HCT116 (cell line): ENCODE results near the gene TMIGD3. TPM values are rescaled to one million over a fixed set of nuclear protein-coding genes. Genes with fewer than 3 reads are reported as not detected.

ENCODE experiments used
- ATAC-seq: fragments of 200-7000 bp; cut with Tn5 transposase; 2 replicates; pipeline ENCODE4 v1.9.1; 2020; ENCODE audit warnings: mild to moderate bottlenecking, moderate library complexity
- BruUV-seq: library from RNA; stranded (reverse); fragments of 400-500 nt; replicated peaks from 2 replicates; lab custom pipeline; 2021; lab: Mats Ljungman, UMichigan
- CTCF ChIA-PET: fragments of 300-600 bp; sonication (Branson Sonifier 250); formaldehyde crosslinking; loops from one replicate; lab custom pipeline; 2021; ENCODE audit warnings: antibody characterized with exemption; lab: Charles Lee
- POLR2A ChIA-PET: fragments of 300-600, 350-600 bp; sonication (Branson Sonifier 250); formaldehyde crosslinking; loops from one replicate; lab custom pipeline; 2021; ENCODE audit warnings: antibody characterized with exemption; lab: Charles Lee
- RAD21 ChIA-PET, 2 experiments: fragments of 300-600 bp; sonication (Branson Sonifier 250); formaldehyde crosslinking; loops; one replicate each; lab custom pipeline; 2023; ENCODE audit warnings: low total read pairs in 2 of 2; ENCODE audit not compliant: uncharacterized antibody in 2 of 2, unreplicated experiment in 2 of 2, low non-redundant PET in 1 of 2; lab: Charles Lee
- DNase-seq: peaks from one replicate; pipeline ENCODE4 v3.0.0-alpha.2; 2010; ENCODE audit warnings: low read depth, low spot score
- H2AFZ ChIP-seq: fragments of 200-600 bp; shearing (Covaris generic), sonication (generic); 2 replicates; pipeline ENCODE4 v1.6.1; 2017; ENCODE audit warnings: low read depth, mixed run types, mixed read lengths, antibody characterized with exemption, low read length; ENCODE audit not compliant: poor library complexity, severe bottlenecking
- H3K27ac ChIP-seq: 2 replicates; pipeline ENCODE4 v1.5.1; 2012; ENCODE audit warnings: low read depth, low read length
- H3K27me3 ChIP-seq: fragments of 200-600 bp; sonication (generic); 2 replicates; pipeline ENCODE4 v1.6.1; 2016; ENCODE audit warnings: mixed run types, low read length, mixed read lengths; ENCODE audit not compliant: insufficient read depth
- H3K36me3 ChIP-seq, 2 experiments: fragments of 200-500 bp in 1 of 2; fragments of 200-600 bp in 1 of 2; sonication (Bioruptor generic) in 1 of 2; sonication (generic) in 1 of 2; 2 replicates each; pipeline versions ENCODE4 v1.5.1 to v1.6.1; 2014 to 2016; ENCODE audit warnings: low read length in 2 of 2, inconsistent platforms in 1 of 2, mixed read lengths in 1 of 2, mixed run types in 1 of 2; ENCODE audit not compliant: insufficient read depth in 2 of 2, control insufficient read depth in 1 of 2
- H3K4me1 ChIP-seq, 2 experiments: fragments of 200-600 bp in 1 of 2; sonication (generic) in 1 of 2; 2 replicates each; pipeline versions ENCODE4 v1.5.1 to v1.6.1; 2012 to 2017; ENCODE audit warnings: low read length in 2 of 2, inconsistent platforms in 1 of 2, mild to moderate bottlenecking in 1 of 2, mixed read lengths in 1 of 2, mixed run types in 1 of 2, moderate library complexity in 1 of 2; ENCODE audit not compliant: insufficient read depth in 2 of 2, control insufficient read depth in 1 of 2
- H3K4me2 ChIP-seq: fragments of 200-600 bp; sonication (generic); 2 replicates; pipeline ENCODE4 v1.6.1; 2017; ENCODE audit warnings: mixed run types, low read length, mixed read lengths
- H3K4me3 ChIP-seq, 2 experiments: fragments of 200-600 bp in 1 of 2; sonication (generic) in 1 of 2; replicated peaks in 1 of 2; 2 replicates each; pipeline ENCODE4 v1.5.1; 2011 to 2016; ENCODE audit warnings: low read length in 2 of 2, control low read depth in 1 of 2, low read depth in 1 of 2, mild to moderate bottlenecking in 1 of 2, mixed read lengths in 1 of 2, mixed run types in 1 of 2
- H3K79me2 ChIP-seq: fragments of 200-600 bp; sonication (generic); 2 replicates; pipeline ENCODE4 v1.6.1; 2017; ENCODE audit warnings: mild to moderate bottlenecking, mixed run types, low read length, moderate library complexity, mixed read lengths; ENCODE audit not compliant: insufficient read depth
- H3K9ac ChIP-seq: fragments of 200-600 bp; sonication (generic); 2 replicates; pipeline ENCODE4 v1.6.1; 2016; ENCODE audit warnings: low read length, mixed read lengths
- H3K9me2 ChIP-seq: fragments of 200-600 bp; sonication (generic), shearing (Covaris generic); 2 replicates; pipeline ENCODE4 v1.6.1; 2017; ENCODE audit warnings: mixed run types, mild to moderate bottlenecking, moderate library complexity; ENCODE audit not compliant: insufficient read depth
- H3K9me3 ChIP-seq, 2 experiments: fragments of 200-500 bp in 1 of 2; fragments of 200-600 bp in 1 of 2; sonication (Bioruptor generic) in 1 of 2; sonication (generic) in 1 of 2; 2 replicates each; pipeline ENCODE4 v1.6.1; 2014 to 2017; ENCODE audit warnings: low read length in 2 of 2, mixed read lengths in 2 of 2, inconsistent platforms in 1 of 2, low read depth in 1 of 2, mild to moderate bottlenecking in 1 of 2, mixed run types in 1 of 2, moderate library complexity in 1 of 2; ENCODE audit not compliant: control insufficient read depth in 1 of 2, insufficient read depth in 1 of 2
- H4K20me1 ChIP-seq: fragments of 200-600 bp; sonication (generic), shearing (Covaris generic); 2 replicates; pipeline ENCODE4 v1.6.1; 2017; ENCODE audit warnings: mixed run types, mild to moderate bottlenecking, moderate library complexity; ENCODE audit not compliant: insufficient read depth
- CBX3 ChIP-seq: IDR thresholded peaks from 2 replicates; pipeline ENCODE4 v1.6.1; 2012; ENCODE audit warnings: low read depth
- CTCF ChIP-seq, 3 experiments: fragments of 200-600 bp in 1 of 3; sonication (generic) in 1 of 3; IDR thresholded peaks in 2 of 3; conservative IDR thresholded peaks in 1 of 3; 2 replicates each; pipeline ENCODE4 v1.5.1; 2012 to 2017; ENCODE audit warnings: low read depth in 2 of 3, low read length in 2 of 3, antibody characterized with exemption in 1 of 3, borderline replicate concordance in 1 of 3, control low read depth in 1 of 3, mild to moderate bottlenecking in 1 of 3, mixed read lengths in 1 of 3, mixed run types in 1 of 3, moderate library complexity in 1 of 3; ENCODE audit not compliant: insufficient read depth in 1 of 3
- ELF1 ChIP-seq: IDR thresholded peaks from 2 replicates; pipeline ENCODE4 v1.6.1; 2012; ENCODE audit warnings: low read depth, borderline replicate concordance
- EZH2 ChIP-seq: fragments of 200-600 bp; sonication (generic); IDR thresholded peaks from 2 replicates; pipeline ENCODE4 v1.6.1; 2017; ENCODE audit warnings: antibody characterized with exemption, mixed run types
- FOSL1 ChIP-seq: IDR thresholded peaks from 2 replicates; pipeline ENCODE4 v1.6.1; 2012; ENCODE audit warnings: low read depth
- JUND ChIP-seq: IDR thresholded peaks from 2 replicates; pipeline ENCODE4 v1.6.1; 2012
- MAX ChIP-seq: IDR thresholded peaks from 2 replicates; pipeline ENCODE4 v1.6.1; 2012
- POLR2A ChIP-seq: IDR thresholded peaks from 2 replicates; pipeline ENCODE4 v1.7.0; 2011; ENCODE audit warnings: borderline replicate concordance; ENCODE audit not compliant: insufficient read depth, insufficient read length; ENCODE audit errors: extremely low read depth
- SP1 ChIP-seq: IDR thresholded peaks from 2 replicates; pipeline ENCODE4 v1.6.1; 2012; ENCODE audit warnings: low read depth
- SRF ChIP-seq: IDR thresholded peaks from 2 replicates; pipeline ENCODE4 v1.6.1; 2012; ENCODE audit warnings: low read depth
- YY1 ChIP-seq: IDR thresholded peaks from 2 replicates; pipeline ENCODE4 v1.6.1; 2011; ENCODE audit warnings: low read length, low read depth, moderate library complexity, mild to moderate bottlenecking; ENCODE audit not compliant: insufficient replicate concordance; ENCODE audit errors: extremely low read depth
- intact Hi-C: fragments of 100-400 bp; cut with micrococcal nuclease; formaldehyde crosslinking; loops from 2 replicates; pipeline ENCODE4 v1.10.0; 2022
- total RNA-seq: library from RNA; stranded (reverse); gene quantifications from one replicate; pipeline ENCODE4 v1.2.1, GENCODE V29; 2021; ENCODE audit not compliant: unreplicated experiment
- TF ChIP-seq, protein P1 (sequence below): IDR thresholded peaks from 2 replicates; pipeline ENCODE4 v1.6.1; 2012

TMIGD3 gene
- total RNA-seq, 1 experiment from 2014 or later = not detected

DNA sequence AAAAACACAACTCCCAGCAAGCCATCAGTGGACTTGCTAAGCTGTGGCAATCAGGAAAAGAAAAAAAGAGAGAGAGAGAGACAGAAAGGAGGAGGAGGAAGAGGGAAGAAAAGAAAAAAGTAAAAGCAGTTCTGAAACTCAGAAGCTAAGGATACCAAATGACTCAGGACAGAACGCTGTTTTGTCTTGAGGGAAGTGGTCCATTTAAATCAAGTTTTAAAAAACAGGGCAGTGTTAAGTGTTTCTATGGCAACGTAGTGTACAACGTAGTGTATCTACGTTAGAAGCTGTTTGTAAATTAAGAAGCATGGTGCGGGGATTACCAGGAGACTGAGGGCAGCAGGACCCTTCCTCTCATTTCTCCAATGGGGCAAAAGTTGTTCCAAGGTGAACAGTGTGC, 5.8 kb downstream of the TMIGD3 start:
- Histone ChIP-seq H3K9me2 (no peaks in the 10 kb centered on the region), H3K9me3 (no peaks in the 10 kb centered on the region), H3K27me3 (no peaks in the 10 kb centered on the region), H3K27ac (no peak overlapping the region), H3K4me1 (no peaks in the 10 kb centered on the region), H3K9ac (no peak overlapping the region), H3K79me2 (no peaks in the 10 kb centered on the region), H3K4me3 (no peak overlapping the region), H4K20me1 (no peaks in the 10 kb centered on the region), H2AFZ (no peak overlapping the region), H3K4me2 (no peak overlapping the region), H3K36me3 (no peaks in the 10 kb centered on the region)
- CTCF ChIA-PET = interaction anchor here (3.3 kb wide), 1 partner anchor 10 kb away, joined by 26 read pairs; no protein-coding TSS in a partner anchor
- ATAC-seq (no peak), DNase-seq (no peak)
- intact Hi-C loops = no loop called here
- TF ChIP-seq FOSL1 (no peak), SP1 (no peak), EZH2 (no peak)
- RAD21 ChIA-PET = no interaction called here
- POLR2A ChIA-PET = interaction anchor here (3.0 kb wide), 1 partner anchor 11 kb away, joined by 11 read pairs; no protein-coding TSS in a partner anchor
- no TSS peak for BruUV-seq

DNA sequence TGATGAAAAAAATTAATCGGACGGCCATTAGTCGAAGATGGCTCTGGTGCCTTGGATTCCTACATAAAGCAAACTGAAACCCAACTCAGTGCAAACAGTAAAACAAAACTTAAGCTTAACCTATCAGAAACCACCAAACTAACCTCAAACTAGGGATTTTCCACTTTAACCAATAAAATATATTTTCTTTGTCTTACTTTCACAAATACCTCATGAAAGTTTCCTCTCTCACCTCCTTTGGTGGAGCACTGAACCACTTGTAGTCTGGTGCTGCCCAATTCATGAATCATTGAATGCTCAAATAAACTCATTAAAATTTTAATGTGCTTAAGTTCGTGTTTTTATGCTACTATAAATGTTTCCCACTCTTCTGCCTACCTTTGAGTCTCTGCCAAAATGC, 7.0 kb downstream of the TMIGD3 start:
- Histone ChIP-seq H3K9me3 (no peaks in the 10 kb centered on the region), H3K27ac (no peak overlapping the region), H2AFZ (no peak overlapping the region), H3K9ac (no peak overlapping the region), H3K4me2 (no peak overlapping the region), H3K9me2 (no peaks in the 10 kb centered on the region), H4K20me1 (no peaks in the 10 kb centered on the region), H3K36me3 (no peaks in the 10 kb centered on the region), H3K4me3 (no peak overlapping the region), H3K4me1 (no peaks in the 10 kb centered on the region), H3K79me2 (no peaks in the 10 kb centered on the region), H3K27me3 (no peaks in the 10 kb centered on the region)
- no TSS peak for BruUV-seq
- DNase-seq (no peak), ATAC-seq (no peak)
- ChIA-PET RAD21 (no interaction called here), CTCF (interaction anchor here (3.3 kb wide), 1 partner anchor 12 kb away, joined by 26 read pairs; no protein-coding TSS in a partner anchor), POLR2A (interaction anchor here (0.6 kb wide), 1 partner anchor 23 kb away, joined by 4 read pairs; no protein-coding TSS in a partner anchor)
- intact Hi-C loops = no loop called here
- TF ChIP-seq ELF1 (no peak), YY1 (no peak), CBX3 (no peak), POLR2A (no peak), SRF (no peak), CTCF (IDR thresholded peaks at IDR 0.05 in 2 of 3, conservative IDR thresholded peaks at IDR 0.05 in 1 of 3; ENCODE audit: borderline replicate concordance in 1 of 3, insufficient read depth in 1 of 3, low read depth in 2 of 3, low read length in 2 of 3) (no peak), MAX (no peak), SP1 (no peak), JUND (no peak)
- TF ChIP-seq, protein P1, sequence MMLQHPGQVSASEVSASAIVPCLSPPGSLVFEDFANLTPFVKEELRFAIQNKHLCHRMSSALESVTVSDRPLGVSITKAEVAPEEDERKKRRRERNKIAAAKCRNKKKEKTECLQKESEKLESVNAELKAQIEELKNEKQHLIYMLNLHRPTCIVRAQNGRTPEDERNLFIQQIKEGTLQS = no peak
